Activated naive CD8-positive, alpha-beta T cell (primary cell): ENCODE data around the gene DLG3.

Experiments used
- H3K27ac Mint-ChIP-seq: one replicate; pipeline ENCODE4 v1.8.0; 2021; ENCODE audit warnings: mixed read lengths
- H3K27me3 Mint-ChIP-seq: one replicate; pipeline ENCODE4 v1.8.0; 2021; ENCODE audit warnings: mixed read lengths
- H3K36me3 Mint-ChIP-seq: one replicate; pipeline ENCODE4 v1.8.0; 2021; ENCODE audit warnings: mixed read lengths
- H3K4me1 Mint-ChIP-seq: one replicate; pipeline ENCODE4 v1.8.0; 2021; ENCODE audit warnings: low read depth, mixed read lengths
- H3K4me3 Mint-ChIP-seq: one replicate; pipeline ENCODE4 v1.8.0; 2021; ENCODE audit warnings: mild to moderate bottlenecking, mixed read lengths
- H3K9me3 Mint-ChIP-seq: one replicate; pipeline ENCODE4 v1.8.0; 2021; ENCODE audit warnings: low read depth, mixed read lengths

DLG3 gene

GRCh38 chrX:70432936-70433847 is 11.4 kb upstream of the DLG3 start:
- Mint-ChIP-seq H3K4me1 (peaks cover 13% of the 10 kb centered on the region), H3K4me3 (peak overlapping the region; percentile 92), H3K27me3 (no peaks in the 10 kb centered on the region), H3K36me3 (no peaks in the 10 kb centered on the region), H3K27ac (no peak overlapping the region), H3K9me3 (no peaks in the 10 kb centered on the region)

GRCh38 chrX:70433848-70434351 is 10.7 kb upstream of the DLG3 start:
- Mint-ChIP-seq H3K27me3 (no peaks in the 10 kb centered on the region), H3K36me3 (no peaks in the 10 kb centered on the region), H3K27ac (peak overlapping the region; percentile 86), H3K4me3 (peak overlapping the region; percentile 92), H3K4me1 (peaks cover 13% of the 10 kb centered on the region), H3K9me3 (no peaks in the 10 kb centered on the region)

- H3K9me3 Mint-ChIP-seq = no peaks in the 10 kb centered on the region
- H3K36me3 Mint-ChIP-seq = no peaks in the 10 kb centered on the region
- peak overlapping the region; percentile 92 for H3K4me3 Mint-ChIP-seq
- H3K4me1 Mint-ChIP-seq = peaks cover 13% of the 10 kb centered on the region
- peak overlapping the region; percentile 86 for H3K27ac Mint-ChIP-seq
- no peaks in the 10 kb centered on the region for H3K27me3 Mint-ChIP-seq
Observed at GRCh38 chrX:70434352-70434866, 10.2 kb upstream of the DLG3 start.

- Mint-ChIP-seq H3K4me1 (peaks cover 13% of the 10 kb centered on the region), H3K9me3 (no peaks in the 10 kb centered on the region), H3K27me3 (no peaks in the 10 kb centered on the region), H3K4me3 (peak overlapping the region; percentile 76), H3K27ac (no peak overlapping the region), H3K36me3 (no peaks in the 10 kb centered on the region)
Observed at GRCh38 chrX:70434914-70435586, 9.6 kb upstream of the DLG3 start.

- Mint-ChIP-seq H3K9me3 (no peaks in the 10 kb centered on the region), H3K27me3 (peaks cover under 1% of the 10 kb centered on the region), H3K4me1 (peaks cover 13% of the 10 kb centered on the region), H3K27ac (no peak overlapping the region), H3K4me3 (no peak overlapping the region), H3K36me3 (no peaks in the 10 kb centered on the region)
Observed at GRCh38 chrX:70436343-70436742, 8.3 kb upstream of the DLG3 start.

- H3K36me3 Mint-ChIP-seq = no peaks in the 10 kb centered on the region
- H3K27ac Mint-ChIP-seq = no peak overlapping the region
- H3K4me3 Mint-ChIP-seq = no peak overlapping the region
- peaks cover 2% of the 10 kb centered on the region for H3K27me3 Mint-ChIP-seq
- no peaks in the 10 kb centered on the region for H3K9me3 Mint-ChIP-seq
- peaks cover 13% of the 10 kb centered on the region for H3K4me1 Mint-ChIP-seq
Observed at GRCh38 chrX:70437011-70437410, 7.6 kb upstream of the DLG3 start.

- peaks cover 13% of the 10 kb centered on the region for H3K4me1 Mint-ChIP-seq
- no peak overlapping the region for H3K4me3 Mint-ChIP-seq
- H3K27me3 Mint-ChIP-seq = peaks cover 4% of the 10 kb centered on the region
- no peaks in the 10 kb centered on the region for H3K36me3 Mint-ChIP-seq
- no peaks in the 10 kb centered on the region for H3K9me3 Mint-ChIP-seq
- no peak overlapping the region for H3K27ac Mint-ChIP-seq
Observed at GRCh38 chrX:70437921-70438665, 6.5 kb upstream of the DLG3 start.

GRCh38 chrX:70439016-70439415 is 5.6 kb upstream of the DLG3 start:
- no peak overlapping the region for H3K27ac Mint-ChIP-seq
- H3K36me3 Mint-ChIP-seq = no peaks in the 10 kb centered on the region
- H3K9me3 Mint-ChIP-seq = no peaks in the 10 kb centered on the region
- no peak overlapping the region for H3K4me3 Mint-ChIP-seq
- H3K27me3 Mint-ChIP-seq = peaks cover 4% of the 10 kb centered on the region
- H3K4me1 Mint-ChIP-seq = peaks cover 6% of the 10 kb centered on the region

GRCh38 chrX:70442224-70442623 is 2.4 kb upstream of the DLG3 start:
- Mint-ChIP-seq H3K9me3 (no peaks in the 10 kb centered on the region), H3K27me3 (peaks cover 7% of the 10 kb centered on the region), H3K4me1 (no peaks in the 10 kb centered on the region), H3K27ac (no peak overlapping the region), H3K4me3 (no peak overlapping the region), H3K36me3 (no peaks in the 10 kb centered on the region)

GRCh38 chrX:70444946-70445656 is 466 bp downstream of the DLG3 start:
- Mint-ChIP-seq H3K4me3 (peak overlapping the region; percentile 63), H3K27me3 (peaks cover 7% of the 10 kb centered on the region), H3K9me3 (no peaks in the 10 kb centered on the region)

GRCh38 chrX:70445951-70446350 is 1.3 kb downstream of the DLG3 start:
- H3K4me3 Mint-ChIP-seq = no peak overlapping the region
- no peaks in the 10 kb centered on the region for H3K36me3 Mint-ChIP-seq

More at GRCh38 chrX:70444946-70445656, 466 bp downstream of the DLG3 start:
- Mint-ChIP-seq H3K4me1 (no peaks in the 10 kb centered on the region), H3K36me3 (no peaks in the 10 kb centered on the region), H3K27ac (no peak overlapping the region)

GRCh38 chrX:70446380-70447350 is 2.0 kb downstream of the DLG3 start:
- Mint-ChIP-seq H3K4me1 (no peaks in the 10 kb centered on the region), H3K36me3 (no peaks in the 10 kb centered on the region), H3K4me3 (no peak overlapping the region), H3K27ac (no peak overlapping the region), H3K27me3 (peaks cover 5% of the 10 kb centered on the region), H3K9me3 (no peaks in the 10 kb centered on the region)

More at GRCh38 chrX:70445951-70446350, 1.3 kb downstream of the DLG3 start:
- no peak overlapping the region for H3K27ac Mint-ChIP-seq
- H3K27me3 Mint-ChIP-seq = peaks cover 7% of the 10 kb centered on the region
- no peaks in the 10 kb centered on the region for H3K9me3 Mint-ChIP-seq
- H3K4me1 Mint-ChIP-seq = no peaks in the 10 kb centered on the region

GRCh38 chrX:70449457-70449966 is 4.9 kb downstream of the DLG3 start:
- no peaks in the 10 kb centered on the region for H3K36me3 Mint-ChIP-seq
- H3K27ac Mint-ChIP-seq = no peak overlapping the region
- no peaks in the 10 kb centered on the region for H3K9me3 Mint-ChIP-seq
- no peak overlapping the region for H3K4me3 Mint-ChIP-seq
- H3K27me3 Mint-ChIP-seq = peaks cover 3% of the 10 kb centered on the region
- H3K4me1 Mint-ChIP-seq = peaks cover 15% of the 10 kb centered on the region
